Colonic mucosa (tissue), 4 donors: Measurements from ENCODE around the gene TNF. TPM values are rescaled to one million over a fixed set of nuclear protein-coding genes. Genes with fewer than 3 reads are reported as not detected.

Experiments used
- DNase-seq: peaks from one replicate; pipeline ENCODE4 v3.0.0-alpha.2; 2020
- H3K27ac ChIP-seq: fragments of 200-600 bp; one replicate; pipeline ENCODE4 v1.8.0; 2021
- H3K27me3 ChIP-seq: fragments of 200-600 bp; one replicate; pipeline ENCODE4 v1.8.0; 2021
- H3K36me3 ChIP-seq: fragments of 200-600 bp; one replicate; pipeline ENCODE4 v1.8.0; 2021
- H3K4me1 ChIP-seq: fragments of 200-600 bp; one replicate; pipeline ENCODE4 v1.8.0; 2021; ENCODE audit warnings: mild to moderate bottlenecking
- H3K4me3 ChIP-seq: fragments of 200-600 bp; one replicate; pipeline ENCODE4 v1.8.0; 2021
- H3K9ac ChIP-seq, 2 donors: one replicate each; pipeline ENCODE4 v1.7.0; 2013; ENCODE audit warnings: control low read depth in 2 of 2, low read depth in 2 of 2, low read length in 2 of 2
- H3K9me3 ChIP-seq: fragments of 200-600 bp; one replicate; pipeline ENCODE4 v1.8.0; 2021
- CTCF ChIP-seq: fragments of 200-600 bp; IDR thresholded peaks from one replicate; pipeline ENCODE4 v1.8.0; 2022; ENCODE audit warnings: antibody characterized with exemption, mild to moderate bottlenecking
- intact Hi-C: fragments of 100-400 bp; cut with DNase I; formaldehyde crosslinking; loops from one replicate; pipeline ENCODE4 v1.14.1; 2022
- total RNA-seq, 2 donors: library from RNA; stranded (reverse); fragmentation: NEBNext Ultra II Directional in 1 of 2; extraction: Animal tissue kit (Norgen Biotek cat#: 25700) in 1 of 2; gene quantifications; one replicate each; pipeline ENCODE4 v1.2.1, GENCODE V29; 2021
- donor health status: healthy.
- donor health status: DM: no; HTN: no; CAD: no.
- donor health status: DM: no; HTN: no; CAD: no.

The TNF gene
- total RNA-seq, 2 donors from 2014 or later, result 0.48 to 1.4 TPM

GRCh38 chr6:31541059-31541657, 34.2 kb upstream of the TNF start:
- no peaks in the 10 kb centered on the region for H3K9me3 ChIP-seq
- intact Hi-C loops, result loop anchor here (10.0 kb wide), 1 partner anchor 46 kb away; the partner anchor contains the start of gene MICB
- TF ChIP-seq CTCF, result no peak
- H3K4me3 ChIP-seq, result peak overlapping the region; percentile 72
- peak; percentile 73 for DNase-seq
- peaks cover 11% of the 10 kb centered on the region for H3K4me1 ChIP-seq
- H3K36me3 ChIP-seq, result peaks cover 12% of the 10 kb centered on the region
- H3K27me3 ChIP-seq, result no peaks in the 10 kb centered on the region
- peak overlapping the region; percentile 95 for H3K27ac ChIP-seq
- H3K9ac ChIP-seq, result peak overlapping the region; percentile 72 to 85

- peak within 1 kb of the TSS; percentile 77 to 85 for H3K9ac ChIP-seq
- no peak for TF ChIP-seq CTCF
- peaks cover 11% of the 10 kb centered on the region for H3K4me1 ChIP-seq
- H3K36me3 ChIP-seq, result peaks cover 11% of the 10 kb centered on the region
- H3K9me3 ChIP-seq, result no peaks in the 10 kb centered on the region
- H3K4me3 ChIP-seq, result peak within 1 kb of the TSS; percentile 72
- peak within 1 kb of the TSS; percentile 95 for H3K27ac ChIP-seq
- no peaks in the 10 kb centered on the region for H3K27me3 ChIP-seq
- intact Hi-C loops, result loop anchor here (10.0 kb wide), 1 partner anchor 47 kb away; the partner anchor contains the start of gene MICB
- peak; percentile 96 for DNase-seq
Observed at GRCh38 chr6:31541658-31542521, 33.5 kb upstream of the TNF start, which contains the start of gene DDX39B. Gene DDX39B, minus strand, starts transcription at chr6:31542003. Its CDS starts 1,471 bp downstream, at chr6:31540532.

GRCh38 chr6:31543639-31544038, 31.7 kb upstream of the TNF start:
- no peak for TF ChIP-seq CTCF
- Histone ChIP-seq H3K36me3 (peaks cover 4% of the 10 kb centered on the region), H3K9ac (no peak overlapping the region), H3K4me3 (no peak overlapping the region), H3K4me1 (peaks cover 18% of the 10 kb centered on the region), H3K27ac (no peak overlapping the region), H3K27me3 (no peaks in the 10 kb centered on the region), H3K9me3 (no peaks in the 10 kb centered on the region)
- intact Hi-C loops, result loop anchor here (10.0 kb wide), 1 partner anchor 49 kb away; the partner anchor contains the start of gene MICB
- no peak for DNase-seq

- H3K9me3 ChIP-seq, result no peaks in the 10 kb centered on the region
- intact Hi-C loops, result loop anchor here (10.0 kb wide), 1 partner anchor 50 kb away; the partner anchor contains the start of gene MICB
- no peak overlapping the region for H3K9ac ChIP-seq
- H3K36me3 ChIP-seq, result no peaks in the 10 kb centered on the region
- no peak for TF ChIP-seq CTCF
- H3K4me1 ChIP-seq, result peaks cover 10% of the 10 kb centered on the region
- no peaks in the 10 kb centered on the region for H3K27me3 ChIP-seq
- no peak overlapping the region for H3K4me3 ChIP-seq
- DNase-seq, result no peak
- H3K27ac ChIP-seq, result no peak overlapping the region
Observed at GRCh38 chr6:31544676-31545075, 30.7 kb upstream of the TNF start.

- Histone ChIP-seq H3K4me1 (peaks cover 8% of the 10 kb centered on the region), H3K27ac (no peak overlapping the region), H3K9me3 (no peaks in the 10 kb centered on the region), H3K36me3 (no peaks in the 10 kb centered on the region), H3K4me3 (no peak overlapping the region), H3K9ac (no peak overlapping the region), H3K27me3 (no peaks in the 10 kb centered on the region)
- no peak for DNase-seq
- intact Hi-C loops, result loop anchor here (10.0 kb wide), 1 partner anchor 50 kb away; the partner anchor contains the start of gene MICB
- TF ChIP-seq CTCF, result no peak
Observed at GRCh38 chr6:31545291-31545690, 30.1 kb upstream of the TNF start.
